ENCODE measurements around the gene REEP2.
A peak's percentile ranks its signal among the peaks of the same experiment; 100 is the strongest.
"Not testable (repeated sequence)": the region's sequence is repeated elsewhere in the genome, so short reads cannot be mapped to it uniquely, and the experiment has no call there.

Gene REEP2, protein sequence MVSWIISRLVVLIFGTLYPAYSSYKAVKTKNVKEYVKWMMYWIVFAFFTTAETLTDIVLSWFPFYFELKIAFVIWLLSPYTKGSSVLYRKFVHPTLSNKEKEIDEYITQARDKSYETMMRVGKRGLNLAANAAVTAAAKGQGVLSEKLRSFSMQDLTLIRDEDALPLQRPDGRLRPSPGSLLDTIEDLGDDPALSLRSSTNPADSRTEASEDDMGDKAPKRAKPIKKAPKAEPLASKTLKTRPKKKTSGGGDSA

DNA sequence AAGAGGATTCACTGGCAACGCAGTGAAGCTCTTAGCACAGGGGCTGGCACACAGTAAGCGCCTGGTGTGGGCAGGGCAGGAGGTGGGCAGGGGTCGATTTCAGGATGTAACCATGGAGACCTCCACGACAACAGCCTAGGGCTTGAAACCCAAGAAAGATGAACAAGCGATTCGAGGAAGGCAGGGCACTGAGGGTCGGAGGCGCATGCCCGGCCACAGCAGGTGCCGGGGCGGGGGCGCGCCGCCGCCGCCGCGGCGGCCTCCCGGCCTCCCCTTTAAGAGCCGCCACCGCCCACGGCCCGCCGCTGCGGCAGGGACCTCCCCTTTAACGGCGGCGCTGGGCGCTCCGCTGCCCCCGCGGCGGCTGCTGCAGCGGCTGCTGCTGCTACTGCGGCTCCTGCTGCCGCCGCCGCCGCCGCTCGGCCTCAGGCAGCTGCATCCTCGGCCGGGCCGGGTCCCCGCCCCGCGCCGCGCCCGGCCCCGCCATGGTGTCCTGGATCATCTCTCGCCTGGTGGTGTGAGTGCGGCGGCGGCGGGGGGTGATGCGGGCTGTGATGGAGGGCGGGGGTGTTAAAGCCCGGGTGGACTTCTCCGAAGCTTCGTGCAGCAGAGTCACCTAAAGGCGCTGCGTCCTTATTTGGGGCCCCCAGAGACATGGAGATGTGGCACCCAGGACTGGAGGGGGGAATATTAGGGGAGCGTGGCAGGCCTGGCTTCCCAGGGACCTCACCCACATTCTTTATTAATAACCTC is at the start of gene REEP2:
TSS of gene REEP2 (plus strand) at position 334 of the 753 bp plus-strand sequence. CDS start at position 486, 152 bp downstream.
- DNase-seq (ENCODE audit: low spot score) = peak; percentile 98

DNA sequence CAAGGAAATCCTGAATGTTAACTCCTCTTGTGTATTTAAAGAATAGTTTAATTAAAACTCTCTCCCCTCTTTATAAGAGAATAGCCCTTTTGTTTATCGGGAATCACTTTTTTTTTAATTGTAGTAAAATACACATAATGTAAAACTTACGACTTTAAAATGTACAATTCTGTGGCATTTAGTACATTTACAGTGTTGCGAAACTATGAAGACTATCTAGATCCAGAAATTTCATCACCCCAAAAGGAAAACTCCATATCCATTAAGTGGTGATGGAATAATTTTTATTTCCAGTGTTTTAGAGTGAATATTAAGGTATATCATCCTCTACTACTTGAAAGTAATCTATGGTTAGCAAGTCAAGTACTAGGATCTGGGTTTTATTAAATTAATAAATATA is 49.5 kb upstream of the REEP2 start:
- DNase-seq (ENCODE audit: low spot score) = no peak

DNA sequence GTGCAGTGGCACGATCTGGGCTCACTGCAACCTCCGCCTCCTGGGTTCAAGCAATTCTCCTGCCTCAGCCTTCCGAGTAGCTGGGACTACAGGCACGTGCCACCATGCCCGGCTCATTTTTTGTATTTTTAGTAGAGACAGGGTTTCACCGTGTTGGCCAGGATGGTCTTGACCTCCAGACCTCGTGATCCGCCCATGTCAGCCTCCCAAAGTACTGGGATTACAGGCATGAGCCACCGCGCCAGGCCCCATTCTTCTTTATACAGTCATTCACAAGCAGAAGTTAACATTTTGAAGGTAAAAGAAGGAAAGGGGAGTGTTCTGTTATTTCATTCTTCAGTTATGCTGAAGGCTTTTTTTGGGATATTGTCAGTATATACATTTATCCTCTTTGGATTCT is 48.9 kb upstream of the REEP2 start:
- DNase-seq (ENCODE audit: low spot score) = not testable (repeated sequence)

DNA sequence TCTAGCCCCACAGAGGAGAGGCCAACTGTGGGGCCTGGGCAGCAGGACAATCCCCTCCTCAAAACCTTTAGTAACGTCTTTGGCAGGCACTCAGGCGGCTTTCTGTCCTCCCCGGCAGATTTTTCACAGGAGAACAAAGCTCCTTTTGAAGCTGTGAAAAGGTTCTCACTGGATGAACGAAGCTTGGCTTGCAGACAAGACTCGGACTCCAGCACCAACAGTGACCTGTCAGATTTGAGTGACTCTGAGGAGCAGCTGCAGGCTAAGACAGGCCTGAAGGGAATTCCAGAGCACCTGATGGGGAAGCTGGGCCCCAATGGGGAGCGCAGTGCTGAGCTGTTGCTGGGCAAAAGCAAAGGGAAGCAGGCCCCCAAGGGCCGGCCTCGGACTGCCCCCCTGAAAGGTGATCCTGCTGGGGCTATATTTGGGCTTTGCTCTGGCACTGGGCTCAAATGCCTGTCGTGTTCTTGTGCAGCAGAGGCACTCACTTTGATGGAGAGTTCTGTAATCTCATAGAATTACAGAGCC is 46.9 kb upstream of the REEP2 start:
- no peak for DNase-seq (ENCODE audit: low spot score)

DNA sequence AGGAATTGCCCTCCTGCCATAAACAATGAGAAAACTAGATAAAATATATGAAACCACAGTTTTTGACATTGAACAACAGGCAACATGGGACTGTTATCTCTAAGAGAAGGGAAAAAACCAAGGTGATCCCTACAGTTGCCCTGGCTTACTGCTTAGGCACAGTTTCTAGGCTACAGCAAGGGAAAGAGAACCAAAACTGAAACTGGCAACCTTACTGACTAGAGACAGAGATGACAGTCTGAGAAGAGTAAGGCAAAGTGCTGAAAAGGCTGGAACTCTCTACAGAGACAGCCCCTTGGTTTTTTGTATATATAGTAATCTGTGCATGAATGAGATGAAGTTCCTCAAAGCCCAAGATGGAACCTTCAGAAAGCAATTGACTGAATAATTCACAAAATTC is 36.2 kb upstream of the REEP2 start:
- DNase-seq (ENCODE audit: low spot score) = no peak

DNA sequence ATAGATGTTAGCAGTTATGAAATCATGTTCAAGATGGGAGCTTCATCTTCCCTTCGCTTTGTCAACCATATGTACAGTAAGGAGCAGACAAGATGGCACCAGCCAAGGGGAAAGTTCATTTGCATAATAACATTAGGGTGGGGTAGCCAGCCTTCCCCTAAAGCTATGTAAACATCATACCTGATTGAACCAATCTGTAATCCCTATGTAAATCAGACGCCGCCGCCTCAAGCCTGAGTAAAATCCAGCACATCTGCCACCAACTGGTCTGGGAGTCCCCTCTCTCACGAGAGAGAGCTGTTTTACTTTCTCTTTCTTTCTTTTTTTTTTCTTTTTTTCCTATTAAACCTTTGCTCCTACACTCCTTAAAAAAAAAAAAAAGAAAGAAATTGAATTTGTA is 30.8 kb upstream of the REEP2 start:
- DNase-seq (ENCODE audit: low spot score) = no peak

DNA sequence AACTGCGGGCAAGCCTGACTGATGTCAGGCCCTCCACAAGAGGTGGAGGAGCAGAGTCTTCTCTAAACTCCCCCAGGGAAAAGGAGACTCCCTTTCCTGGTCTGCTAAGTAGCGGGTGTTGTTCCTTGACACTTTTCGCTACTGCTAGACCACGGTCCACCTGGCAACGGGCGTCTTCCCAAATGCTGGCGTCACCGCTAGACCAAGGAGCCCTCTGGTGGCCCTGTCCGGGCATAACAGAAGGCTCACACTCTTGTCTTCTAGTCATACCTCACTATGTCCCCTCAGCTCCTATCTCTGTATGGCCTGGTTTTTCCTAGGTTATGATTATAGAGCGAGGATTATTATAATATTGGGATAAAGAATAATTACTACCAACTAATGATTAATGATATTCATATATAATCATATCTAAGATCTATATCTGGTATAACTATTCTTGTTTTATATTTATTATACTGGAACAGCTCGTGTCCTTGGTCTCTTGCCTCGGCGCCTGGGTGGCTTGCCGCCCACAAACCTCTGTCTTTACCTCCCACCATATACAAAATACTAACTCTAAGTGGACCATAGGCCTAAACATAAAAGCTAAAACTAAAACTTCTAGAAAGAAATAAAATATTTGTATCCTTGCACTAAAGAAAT is 27.7 kb upstream of the REEP2 start:
- not testable (repeated sequence) for DNase-seq (ENCODE audit: low spot score)

DNA sequence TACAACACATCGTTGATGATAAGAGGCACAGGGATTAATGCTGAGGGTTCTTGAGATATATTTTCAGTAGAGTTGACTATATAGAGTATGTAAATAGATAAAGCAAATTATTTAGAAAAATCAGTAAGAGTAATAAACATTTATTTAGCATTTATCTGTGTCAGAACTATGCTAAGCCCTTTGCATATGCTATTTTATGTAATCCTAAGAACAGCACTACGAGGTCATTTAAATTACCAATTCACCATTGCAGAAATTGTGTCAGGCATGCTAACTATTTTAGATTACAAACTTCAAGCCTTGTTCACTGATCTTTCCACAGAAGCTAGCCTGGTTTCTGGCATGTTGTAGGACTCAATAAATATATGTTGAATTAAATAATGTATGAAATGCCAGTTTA is 20.4 kb upstream of the REEP2 start:
- no peak for DNase-seq (ENCODE audit: low spot score)

GRCh38 chr5:138425079-138425478 is 13.8 kb upstream of the REEP2 start:
- DNase-seq (ENCODE audit: low spot score) = no peak

GRCh38 chr5:138435943-138436342 is 2.9 kb upstream of the REEP2 start:
- no peak for DNase-seq (ENCODE audit: low spot score)

GRCh38 chr5:138438003-138438723 is 694 bp upstream of the REEP2 start:
- peak; percentile 36 for DNase-seq (ENCODE audit: low spot score)

- DNase-seq (ENCODE audit: low spot score) = peak; percentile 57
These were observed 761 bp downstream of the REEP2 start for GRCh38 chr5:138439477-138440158.

DNA sequence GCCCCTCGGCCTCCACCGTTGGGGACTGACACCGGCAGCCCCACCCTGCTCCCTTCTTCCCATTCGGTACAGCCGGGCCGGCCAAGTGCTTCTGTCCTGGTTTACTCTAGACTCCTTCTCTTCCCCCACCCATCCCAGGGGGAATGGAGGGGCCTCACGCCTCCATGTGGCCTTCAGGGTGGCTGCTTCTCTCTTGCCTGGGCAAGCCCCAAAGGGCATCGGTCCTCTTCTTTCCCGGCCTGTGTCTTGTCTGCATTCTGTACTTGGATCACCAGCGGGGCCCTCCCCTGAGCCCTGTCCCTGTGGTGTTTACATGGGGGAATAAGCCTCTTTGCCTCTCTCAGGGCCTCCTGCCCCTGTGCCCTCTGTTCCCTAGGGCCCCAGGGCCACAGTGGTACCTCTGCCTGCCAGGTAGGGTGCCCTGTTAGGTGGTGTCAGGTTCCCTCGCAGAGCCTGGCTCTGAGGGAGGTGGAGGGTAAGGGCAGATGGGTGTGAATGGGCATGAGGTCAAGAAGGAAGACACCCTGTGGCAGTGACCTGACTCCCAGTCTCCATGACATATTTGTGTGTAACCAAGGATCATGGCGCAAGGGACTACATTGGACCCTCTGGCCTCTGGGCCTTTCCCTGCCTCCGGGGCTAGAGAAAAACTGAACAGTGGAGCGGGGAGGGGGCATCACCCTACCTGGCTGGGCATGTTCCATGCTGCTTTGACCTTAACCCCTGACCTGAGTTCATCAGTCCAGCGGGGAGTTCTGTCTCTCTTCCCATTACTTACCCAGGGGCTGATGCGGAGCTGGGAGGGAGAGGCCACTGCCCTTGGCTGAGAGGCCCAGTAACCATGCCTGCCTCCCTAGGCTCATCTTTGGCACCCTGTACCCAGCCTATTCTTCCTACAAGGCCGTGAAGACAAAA is 1.6 kb downstream of the REEP2 start:
- DNase-seq (ENCODE audit: low spot score) = peak; percentile 43

DNA sequence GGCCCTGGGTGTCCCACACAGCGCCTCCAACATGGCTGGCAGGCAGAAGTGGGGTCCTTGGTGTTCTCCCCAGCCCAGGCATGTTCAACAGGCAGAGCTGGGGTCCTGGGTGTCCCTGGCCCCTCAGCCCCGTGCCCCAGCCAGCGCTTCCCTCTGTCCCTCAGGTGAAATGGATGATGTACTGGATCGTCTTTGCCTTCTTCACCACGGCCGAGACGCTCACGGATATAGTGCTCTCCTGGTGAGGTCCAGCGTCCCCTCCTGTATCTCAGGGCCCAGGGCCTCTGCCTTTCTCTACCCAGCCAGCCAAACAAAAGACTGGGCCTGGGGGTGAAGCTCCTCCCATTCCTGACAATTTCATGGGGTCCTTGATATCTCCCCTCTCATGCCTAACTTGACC is 2.4 kb downstream of the REEP2 start:
- DNase-seq (ENCODE audit: low spot score) = no peak

DNA sequence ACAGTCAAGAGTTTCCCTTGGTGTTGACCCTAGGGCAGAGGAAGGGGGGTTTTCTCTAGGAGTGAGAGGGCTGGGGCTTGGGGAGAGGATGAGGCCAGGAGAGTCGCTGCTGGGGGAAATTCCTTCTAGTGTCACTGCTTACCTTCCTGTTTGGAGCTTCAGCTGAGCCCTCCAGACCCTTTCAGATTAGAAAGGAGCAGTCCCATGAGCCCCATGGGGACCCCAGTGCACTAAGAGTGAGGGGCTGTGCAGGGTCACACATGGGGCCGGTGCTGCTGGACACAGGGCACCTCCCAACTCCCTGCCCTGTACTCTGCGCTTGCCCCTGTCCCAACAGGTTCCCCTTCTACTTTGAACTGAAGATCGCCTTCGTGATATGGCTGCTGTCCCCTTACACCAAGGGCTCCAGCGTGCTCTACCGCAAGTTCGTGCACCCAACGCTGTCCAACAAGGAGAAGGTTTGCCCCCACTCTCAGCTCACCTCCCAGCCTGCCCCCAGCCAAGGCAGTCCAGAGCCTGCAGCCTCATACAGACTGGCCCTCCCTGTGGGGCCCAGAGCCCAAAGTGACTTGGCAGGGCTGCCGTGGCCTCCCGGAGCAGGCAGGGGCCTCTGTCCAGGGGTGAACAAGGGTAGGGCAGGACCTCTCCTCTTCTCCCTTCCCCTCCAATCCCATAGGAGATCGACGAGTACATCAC is 5.4 kb downstream of the REEP2 start:
- DNase-seq (ENCODE audit: low spot score) = no peak

GRCh38 chr5:138444774-138445546 is 6.1 kb downstream of the REEP2 start:
- no peak for DNase-seq (ENCODE audit: low spot score)

DNA sequence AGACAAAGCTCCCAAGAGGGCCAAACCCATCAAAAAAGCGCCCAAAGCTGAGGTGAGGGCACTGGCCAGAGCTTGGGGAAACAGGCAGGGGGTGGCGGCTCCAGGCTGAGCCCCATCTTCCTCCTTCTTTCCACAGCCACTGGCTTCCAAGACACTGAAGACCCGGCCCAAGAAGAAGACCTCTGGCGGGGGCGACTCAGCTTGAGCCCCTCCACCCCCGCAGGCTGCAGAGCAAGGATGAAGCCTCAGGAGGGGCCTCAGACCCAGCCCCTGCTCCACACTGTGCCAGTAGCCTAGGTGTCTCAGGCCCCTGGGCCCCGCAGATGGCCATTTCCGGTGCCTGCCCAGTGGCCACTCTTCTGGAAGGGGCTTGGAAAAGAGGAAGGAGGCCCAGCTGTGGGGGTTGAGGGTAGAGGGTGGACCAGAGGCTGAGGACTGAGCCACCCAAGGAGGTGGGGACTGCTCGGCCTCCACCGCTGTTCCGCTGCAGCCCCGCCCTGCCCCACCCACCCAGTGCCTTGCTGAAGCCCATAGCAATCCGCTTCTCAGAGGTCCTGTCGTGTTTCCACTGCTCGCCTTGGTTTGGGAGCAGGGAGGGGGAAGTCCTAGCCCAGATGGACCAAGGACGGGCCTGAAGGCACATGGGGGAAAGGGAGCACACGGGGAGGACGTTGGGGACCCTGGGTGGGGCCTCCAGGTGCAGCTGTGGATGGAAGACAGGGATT is 6.9 kb downstream of the REEP2 start:
- no peak for DNase-seq (ENCODE audit: low spot score)

- no peak for DNase-seq (ENCODE audit: low spot score)
These were observed 9.2 kb downstream of the REEP2 start for GRCh38 chr5:138448070-138448469.
